ENCODE data around the gene RC3H2. TPM values are rescaled to one million over a fixed set of nuclear protein-coding genes. Genes with fewer than 3 reads are reported as not detected.

The RC3H2 gene
- total RNA-seq, 1 experiment from 2014 or later, result 37.5 TPM

DNA sequence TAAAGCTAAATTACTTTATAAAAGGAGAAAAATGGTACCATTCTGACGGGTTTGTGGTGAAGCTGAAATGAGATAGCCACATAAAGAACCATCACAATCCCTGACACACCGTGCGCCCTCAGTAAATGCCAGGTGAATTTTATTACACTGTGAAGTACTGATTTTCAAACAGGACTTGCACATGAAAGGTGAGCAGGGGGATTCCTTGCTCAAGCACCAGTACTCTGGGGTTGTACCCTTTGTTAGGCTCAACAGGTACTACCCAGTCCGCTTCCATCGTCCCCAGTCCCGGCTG lies 35.2 kb upstream of the RC3H2 start (continued):
- TF ChIP-seq JUN (CRISPR knock-in tag; IDR thresholded peaks at IDR 0.05) (no peak), NFATC4 (CRISPR knock-in tag; IDR thresholded peaks at IDR 0.05) (0 out of 2 replicates have a peak, but pooled peaks have one; percentile 34), ZBTB21 (CRISPR knock-in tag; IDR thresholded peaks at IDR 0.05; ENCODE audit: borderline replicate concordance) (no peak)
- TF ChIP-seq, protein P1, sequence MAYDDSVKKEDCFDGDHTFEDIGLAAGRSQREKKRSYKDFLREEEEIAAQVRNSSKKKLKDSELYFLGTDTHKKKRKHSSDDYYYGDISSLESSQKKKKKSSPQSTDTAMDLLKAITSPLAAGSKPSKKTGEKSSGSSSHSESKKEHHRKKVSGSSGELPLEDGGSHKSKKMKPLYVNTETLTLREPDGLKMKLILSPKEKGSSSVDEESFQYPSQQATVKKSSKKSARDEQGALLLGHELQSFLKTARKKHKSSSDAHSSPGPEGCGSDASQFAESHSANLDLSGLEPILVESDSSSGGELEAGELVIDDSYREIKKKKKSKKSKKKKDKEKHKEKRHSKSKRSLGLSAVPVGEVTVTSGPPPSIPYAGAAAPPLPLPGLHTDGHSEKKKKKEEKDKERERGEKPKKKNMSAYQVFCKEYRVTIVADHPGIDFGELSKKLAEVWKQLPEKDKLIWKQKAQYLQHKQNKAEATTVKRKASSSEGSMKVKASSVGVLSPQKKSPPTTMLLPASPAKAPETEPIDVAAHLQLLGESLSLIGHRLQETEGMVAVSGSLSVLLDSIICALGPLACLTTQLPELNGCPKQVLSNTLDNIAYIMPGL (CRISPR knock-in tag; IDR thresholded peaks at IDR 0.05), result no peak
- TF ChIP-seq, protein P2, sequence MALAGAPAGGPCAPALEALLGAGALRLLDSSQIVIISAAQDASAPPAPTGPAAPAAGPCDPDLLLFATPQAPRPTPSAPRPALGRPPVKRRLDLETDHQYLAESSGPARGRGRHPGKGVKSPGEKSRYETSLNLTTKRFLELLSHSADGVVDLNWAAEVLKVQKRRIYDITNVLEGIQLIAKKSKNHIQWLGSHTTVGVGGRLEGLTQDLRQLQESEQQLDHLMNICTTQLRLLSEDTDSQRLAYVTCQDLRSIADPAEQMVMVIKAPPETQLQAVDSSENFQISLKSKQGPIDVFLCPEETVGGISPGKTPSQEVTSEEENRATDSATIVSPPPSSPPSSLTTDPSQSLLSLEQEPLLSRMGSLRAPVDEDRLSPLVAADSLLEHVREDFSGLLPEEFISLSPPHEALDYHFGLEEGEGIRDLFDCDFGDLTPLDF (CRISPR knock-in tag; IDR thresholded peaks at IDR 0.05), result no peak

GRCh38 chr9:122939601-122940000 lies 34.4 kb upstream of the RC3H2 start:
- Mint-ChIP-seq H3K36me3 (peaks cover 16% of the 10 kb centered on the region), H3K4me1 (peaks cover 10% of the 10 kb centered on the region), H3K9me3 (no peaks in the 10 kb centered on the region), H3K4me3 (no peak overlapping the region), H3K27me3 (ENCODE audit: low read depth) (no peaks in the 10 kb centered on the region; the same call in 1 of the 2 replicates), H3K27ac (peak overlapping the region; percentile 91)
- DNase-seq (ENCODE audit: low spot score) (no peak), ATAC-seq (no peak)
- CTCF ChIA-PET, result interaction anchor here (1.0 to 1.5 kb wide), 2 partner anchors 8 to 17 kb away, joined by 3 to 10 read pairs; partner anchors contain the start of gene ZBTB26
- POLR2A ChIA-PET, result interaction anchor here (2.2 to 2.3 kb wide), 2 partner anchors 8 to 26 kb away, joined by 44 read pairs; partner anchors contain the start of genes ZBTB26 and ZBTB6
- TF ChIP-seq GRHL2 (CRISPR knock-in tag; IDR thresholded peaks at IDR 0.05; ENCODE audit: insufficient replicate concordance, severe bottlenecking) (no peak), ATF3 (CRISPR knock-in tag; conservative IDR thresholded peaks at IDR 0.05) (no peak), OVOL2 (CRISPR knock-in tag; IDR thresholded peaks at IDR 0.05; ENCODE audit: borderline replicate concordance) (no peak), JUN (CRISPR knock-in tag; IDR thresholded peaks at IDR 0.05) (no peak), SMAD3 (CRISPR knock-in tag; IDR thresholded peaks at IDR 0.05; ENCODE audit: borderline replicate concordance) (no peak), SP1 (CRISPR knock-in tag; conservative IDR thresholded peaks at IDR 0.05) (no peak), FOXP4 (CRISPR knock-in tag; IDR thresholded peaks at IDR 0.05) (no peak), ZNF232 (CRISPR knock-in tag; IDR thresholded peaks at IDR 0.05) (no peak), NFE2L1 (CRISPR knock-in tag; IDR thresholded peaks at IDR 0.05) (no peak), EMX1 (CRISPR knock-in tag; IDR thresholded peaks at IDR 0.05) (no peak), CTCF (IDR thresholded peaks at IDR 0.05) (no peak), ZNF396 (CRISPR knock-in tag; IDR thresholded peaks at IDR 0.05; ENCODE audit: borderline replicate concordance) (no peak), GABPB1 (CRISPR knock-in tag; IDR thresholded peaks at IDR 0.05) (no peak), ZBTB43 (CRISPR knock-in tag; IDR thresholded peaks at IDR 0.05) (no peak)
- TF ChIP-seq, protein P3, sequence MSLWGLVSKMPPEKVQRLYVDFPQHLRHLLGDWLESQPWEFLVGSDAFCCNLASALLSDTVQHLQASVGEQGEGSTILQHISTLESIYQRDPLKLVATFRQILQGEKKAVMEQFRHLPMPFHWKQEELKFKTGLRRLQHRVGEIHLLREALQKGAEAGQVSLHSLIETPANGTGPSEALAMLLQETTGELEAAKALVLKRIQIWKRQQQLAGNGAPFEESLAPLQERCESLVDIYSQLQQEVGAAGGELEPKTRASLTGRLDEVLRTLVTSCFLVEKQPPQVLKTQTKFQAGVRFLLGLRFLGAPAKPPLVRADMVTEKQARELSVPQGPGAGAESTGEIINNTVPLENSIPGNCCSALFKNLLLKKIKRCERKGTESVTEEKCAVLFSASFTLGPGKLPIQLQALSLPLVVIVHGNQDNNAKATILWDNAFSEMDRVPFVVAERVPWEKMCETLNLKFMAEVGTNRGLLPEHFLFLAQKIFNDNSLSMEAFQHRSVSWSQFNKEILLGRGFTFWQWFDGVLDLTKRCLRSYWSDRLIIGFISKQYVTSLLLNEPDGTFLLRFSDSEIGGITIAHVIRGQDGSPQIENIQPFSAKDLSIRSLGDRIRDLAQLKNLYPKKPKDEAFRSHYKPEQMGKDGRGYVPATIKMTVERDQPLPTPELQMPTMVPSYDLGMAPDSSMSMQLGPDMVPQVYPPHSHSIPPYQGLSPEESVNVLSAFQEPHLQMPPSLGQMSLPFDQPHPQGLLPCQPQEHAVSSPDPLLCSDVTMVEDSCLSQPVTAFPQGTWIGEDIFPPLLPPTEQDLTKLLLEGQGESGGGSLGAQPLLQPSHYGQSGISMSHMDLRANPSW (CRISPR knock-in tag; conservative IDR thresholded peaks at IDR 0.05; ENCODE audit: low read depth), result no peak
- TF ChIP-seq, protein P4, sequence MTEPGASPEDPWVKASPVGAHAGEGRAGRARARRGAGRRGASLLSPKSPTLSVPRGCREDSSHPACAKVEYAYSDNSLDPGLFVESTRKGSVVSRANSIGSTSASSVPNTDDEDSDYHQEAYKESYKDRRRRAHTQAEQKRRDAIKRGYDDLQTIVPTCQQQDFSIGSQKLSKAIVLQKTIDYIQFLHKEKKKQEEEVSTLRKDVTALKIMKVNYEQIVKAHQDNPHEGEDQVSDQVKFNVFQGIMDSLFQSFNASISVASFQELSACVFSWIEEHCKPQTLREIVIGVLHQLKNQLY (CRISPR knock-in tag; IDR thresholded peaks at IDR 0.05), result no peak
- TF ChIP-seq, protein P1 (CRISPR knock-in tag; IDR thresholded peaks at IDR 0.05), result no peak

Measured in WTC11 (cell line).